Heart left ventricle (tissue), 13 donors: ENCODE data around the gene TUBB8B.
"Not testable (repeated sequence)": the region's sequence is repeated elsewhere in the genome, so short reads cannot be mapped to it uniquely, and the experiment has no call there.

Source experiments
- CTCF ChIP-seq, 12 donors: fragments of 200-600 bp; sonication (generic) in 4 of 12; IDR thresholded peaks; one replicate each; pipeline versions ENCODE4 v1.5.0 to v1.8.0; 2018 to 2022; ENCODE audit warnings: antibody characterized with exemption in 12 of 12, mild to moderate bottlenecking in 5 of 12
- POLR2A ChIP-seq, 2 donors: fragments of 450-650 bp; IDR thresholded peaks; one replicate each; pipeline ENCODE4 v1.6.1; 2017; ENCODE audit warnings: antibody characterized with exemption in 2 of 2, mild to moderate bottlenecking in 2 of 2, moderate library complexity in 2 of 2
- donor health status: ischemic (EF 13 %, LVEDD 7.1; RV severe dilation, severe dysfunction).
- donor health status: DM: no; HTN: yes; CAD: no.
- donor health status: DM: no; HTN: no; CAD: no.
- donor health status: ischemic (EF 25% LVEDD 6.9; RV normal size, moderate dysfunction).
- donor health status: ischemic (EF 25% LVEDD 5.7; RV mildly dilated, moderate dysfunction).
- donor health status: ischemic (EF 35%, LVEDD 5.7; RV mildly dilated, moderate dysfunction).
- donor health status: nonischemic (EF 11% LVEDD 7.7; RV severe dilation, severe dysfunction).
- donor health status: DM: yes; HTN: yes; CAD: no.
- donor health status: PGD.
- donor health status: ischemic (EF 29% LVEDD 5.4; RV normal size, mild dysfunction).
- donor health status: nonischemic (EF 23%, LVEDD 6.1; RV moderate dilation, normal function).

DNA sequence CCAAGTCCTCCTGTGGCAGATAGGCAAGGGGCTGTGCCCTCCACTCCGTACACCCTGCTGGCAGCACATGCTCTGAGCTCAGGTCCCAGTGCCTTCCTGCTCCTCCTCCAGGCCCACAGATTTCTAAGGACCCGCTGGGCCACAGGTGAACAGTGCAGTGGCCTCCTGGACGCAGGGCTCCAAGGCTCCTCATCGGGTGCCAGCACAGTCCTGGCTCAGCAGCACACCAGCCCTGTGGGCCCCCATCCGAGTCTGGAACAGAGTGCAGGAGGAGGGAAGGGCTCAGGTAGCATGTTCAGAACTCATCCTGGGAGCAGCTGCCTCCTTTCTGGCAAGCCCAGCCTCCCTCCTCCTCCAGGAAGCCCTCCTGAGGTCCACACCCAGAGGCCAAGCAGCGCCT is 30.8 kb upstream of the TUBB8B start:
- TF ChIP-seq CTCF, POLR2A (IDR thresholded peaks at IDR 0.05): not testable (repeated sequence)
